ENCODE results near the gene PTGDS.

Gene PTGDS

DNA sequence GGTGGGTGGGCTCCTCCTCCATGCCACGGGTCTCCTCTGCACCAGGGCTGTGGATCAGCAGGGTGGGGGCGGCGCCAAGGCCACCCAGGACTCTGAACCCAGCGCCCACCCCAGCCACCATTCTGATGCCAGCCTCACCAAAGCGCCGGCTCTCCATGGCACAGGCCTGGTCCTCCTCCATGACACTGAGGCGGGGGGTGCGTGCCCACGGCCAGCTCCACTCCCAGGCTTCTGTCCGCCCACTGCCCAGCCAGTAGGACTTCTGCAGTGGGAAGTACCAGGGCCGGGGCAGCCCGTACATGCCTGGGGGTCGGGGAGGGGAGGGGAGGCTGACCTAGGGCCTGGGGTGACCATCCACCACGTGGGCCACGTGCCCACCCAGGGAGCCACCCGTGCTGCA is 39.1 kb downstream of the PTGDS start:
- H3K27ac ChIP-seq (ENCODE audit: low read length): no peak overlapping the region
- H3K36me3 ChIP-seq (ENCODE audit: control insufficient read depth in 1 of 2, insufficient read depth in 2 of 2, low read length in 2 of 2): peaks cover 0 to 76% of the 10 kb centered on the region in 2 donors
- no peak overlapping the region for H3K4me3 ChIP-seq (ENCODE audit: low read depth in 1 of 2, low read length in 2 of 2)
- no peaks in the 10 kb centered on the region for H3K4me1 ChIP-seq (ENCODE audit: control insufficient read depth in 1 of 2, insufficient read depth in 2 of 2, low read length in 2 of 2)
- H3K27me3 ChIP-seq (ENCODE audit: low read depth, low read length): no peaks in the 10 kb centered on the region
- no peaks in the 10 kb centered on the region for H3K9me3 ChIP-seq (ENCODE audit: control insufficient read depth in 1 of 2, low read length in 2 of 2)

DNA sequence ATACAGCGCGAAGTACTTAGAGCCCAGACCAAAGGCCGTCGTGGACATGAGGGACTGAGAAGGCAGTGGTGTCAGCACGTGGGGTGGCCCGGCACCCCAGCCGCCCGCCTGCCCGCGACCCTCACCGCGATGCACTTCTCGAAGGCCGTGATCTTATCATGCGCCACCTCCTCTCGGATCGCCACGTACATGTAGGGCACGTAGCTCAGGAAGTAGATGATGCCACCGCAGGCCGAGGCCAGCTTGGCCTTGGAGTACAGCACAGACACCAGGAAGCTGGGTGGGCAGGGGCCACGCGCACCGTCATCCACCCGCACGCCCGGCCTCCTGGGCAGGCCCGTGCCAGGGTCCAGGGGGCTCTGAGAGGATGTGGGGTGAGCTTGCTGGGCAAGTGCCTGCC is 39.8 kb downstream of the PTGDS start:
- Histone ChIP-seq H3K9me3 (ENCODE audit: control insufficient read depth in 1 of 2, low read length in 2 of 2) (no peaks in the 10 kb centered on the region), H3K4me3 (ENCODE audit: low read depth in 1 of 2, low read length in 2 of 2) (no peak overlapping the region), H3K36me3 (ENCODE audit: control insufficient read depth in 1 of 2, insufficient read depth in 2 of 2, low read length in 2 of 2) (peaks cover 0 to 71% of the 10 kb centered on the region in 2 donors), H3K27ac (ENCODE audit: low read length) (no peak overlapping the region), H3K27me3 (ENCODE audit: low read depth, low read length) (no peaks in the 10 kb centered on the region), H3K4me1 (ENCODE audit: control insufficient read depth in 1 of 2, insufficient read depth in 2 of 2, low read length in 2 of 2) (no peaks in the 10 kb centered on the region)

DNA sequence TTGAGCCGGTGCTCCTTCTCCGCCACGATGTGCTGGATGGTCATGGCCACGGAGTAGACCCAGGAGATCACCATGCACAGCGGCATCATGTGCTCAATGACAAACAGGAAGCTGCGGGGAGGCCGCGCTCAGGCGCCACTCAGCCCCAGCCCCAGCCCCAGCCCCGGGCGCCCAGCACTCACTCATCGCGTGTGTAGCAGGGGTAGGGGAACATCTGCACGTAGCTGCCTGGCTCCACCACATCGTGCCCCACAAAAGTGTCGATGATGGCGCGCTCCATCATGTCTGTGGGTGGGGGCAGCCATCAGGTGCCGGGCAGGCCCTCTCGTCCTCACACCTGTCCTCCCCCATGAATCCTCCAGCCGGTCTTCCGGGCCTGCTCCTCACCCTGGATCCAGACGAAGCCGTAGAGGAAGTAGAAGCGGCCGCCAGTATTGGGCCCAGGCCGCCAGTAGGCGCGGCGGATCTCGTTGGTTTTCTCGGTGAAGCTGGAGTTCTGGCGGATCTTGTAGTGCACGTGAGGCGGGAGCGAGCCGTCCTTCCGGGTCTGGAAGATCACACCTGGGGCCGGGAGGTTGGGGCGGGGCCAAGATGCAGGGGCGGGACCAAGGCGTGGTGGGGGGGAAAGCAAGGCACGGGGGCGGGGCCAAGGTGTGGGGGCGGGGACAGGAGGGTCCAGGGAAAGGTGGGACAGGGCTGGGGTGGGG is 40.6 kb downstream of the PTGDS start:
- peaks cover 0 to 62% of the 10 kb centered on the region in 2 donors for H3K36me3 ChIP-seq (ENCODE audit: control insufficient read depth in 1 of 2, insufficient read depth in 2 of 2, low read length in 2 of 2)
- H3K4me3 ChIP-seq (ENCODE audit: low read depth in 1 of 2, low read length in 2 of 2): no peak overlapping the region

DNA sequence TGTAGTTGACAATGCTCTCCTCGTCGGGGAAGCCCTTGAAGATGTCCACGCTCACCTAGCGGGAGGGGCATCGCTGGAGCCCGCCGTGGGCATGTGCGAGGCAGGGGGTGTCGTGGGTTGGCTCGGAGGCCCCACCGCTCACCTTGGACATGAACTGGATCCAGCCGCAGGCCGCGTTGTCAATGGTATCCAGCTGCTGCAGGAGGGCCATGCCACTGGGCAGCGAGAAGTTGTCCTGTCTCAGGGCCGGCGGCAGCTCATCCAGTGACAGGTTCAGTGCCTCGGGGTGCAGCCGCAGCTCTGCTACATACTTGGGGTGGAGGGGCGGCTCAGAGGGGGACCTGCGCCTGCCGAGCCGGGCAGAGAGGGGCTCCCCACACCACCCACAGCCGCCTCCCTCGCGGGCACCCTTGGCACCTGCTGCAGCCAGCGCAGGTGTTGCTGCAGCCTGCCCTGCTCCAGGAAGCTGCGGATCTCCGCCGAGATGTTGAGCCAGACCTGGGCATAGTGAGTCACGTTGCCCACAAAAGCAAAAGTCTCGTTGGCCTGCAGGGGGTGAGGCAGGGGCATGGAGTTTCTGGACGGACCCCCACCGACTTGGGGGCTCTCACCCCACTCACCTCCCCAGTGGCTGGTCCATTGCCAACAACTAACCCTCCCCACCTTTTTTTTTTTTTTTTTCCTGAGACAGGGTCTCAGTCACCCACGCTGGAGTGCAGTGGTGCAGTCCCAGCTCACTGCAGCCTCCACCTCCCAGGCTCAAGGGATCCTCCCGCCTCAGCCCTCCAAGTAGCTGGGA is 41.7 kb downstream of the PTGDS start:
- peaks cover 0 to 56% of the 10 kb centered on the region in 2 donors for H3K36me3 ChIP-seq (ENCODE audit: control insufficient read depth in 1 of 2, insufficient read depth in 2 of 2, low read length in 2 of 2)
- H3K4me1 ChIP-seq (ENCODE audit: control insufficient read depth in 1 of 2, insufficient read depth in 2 of 2, low read length in 2 of 2): no peaks in the 10 kb centered on the region
- no peak overlapping the region for H3K4me3 ChIP-seq (ENCODE audit: low read depth in 1 of 2, low read length in 2 of 2)
- no peak overlapping the region for H3K27ac ChIP-seq (ENCODE audit: low read length)
- H3K27me3 ChIP-seq (ENCODE audit: low read depth, low read length): no peaks in the 10 kb centered on the region
- no peaks in the 10 kb centered on the region for H3K9me3 ChIP-seq (ENCODE audit: control insufficient read depth in 1 of 2, low read length in 2 of 2)

More for the DNA sequence above, 40.6 kb downstream of the PTGDS start:
- Histone ChIP-seq H3K9me3 (ENCODE audit: control insufficient read depth in 1 of 2, low read length in 2 of 2) (no peaks in the 10 kb centered on the region), H3K4me1 (ENCODE audit: control insufficient read depth in 1 of 2, insufficient read depth in 2 of 2, low read length in 2 of 2) (no peaks in the 10 kb centered on the region), H3K27me3 (ENCODE audit: low read depth, low read length) (no peaks in the 10 kb centered on the region), H3K27ac (ENCODE audit: low read length) (no peak overlapping the region)

DNA sequence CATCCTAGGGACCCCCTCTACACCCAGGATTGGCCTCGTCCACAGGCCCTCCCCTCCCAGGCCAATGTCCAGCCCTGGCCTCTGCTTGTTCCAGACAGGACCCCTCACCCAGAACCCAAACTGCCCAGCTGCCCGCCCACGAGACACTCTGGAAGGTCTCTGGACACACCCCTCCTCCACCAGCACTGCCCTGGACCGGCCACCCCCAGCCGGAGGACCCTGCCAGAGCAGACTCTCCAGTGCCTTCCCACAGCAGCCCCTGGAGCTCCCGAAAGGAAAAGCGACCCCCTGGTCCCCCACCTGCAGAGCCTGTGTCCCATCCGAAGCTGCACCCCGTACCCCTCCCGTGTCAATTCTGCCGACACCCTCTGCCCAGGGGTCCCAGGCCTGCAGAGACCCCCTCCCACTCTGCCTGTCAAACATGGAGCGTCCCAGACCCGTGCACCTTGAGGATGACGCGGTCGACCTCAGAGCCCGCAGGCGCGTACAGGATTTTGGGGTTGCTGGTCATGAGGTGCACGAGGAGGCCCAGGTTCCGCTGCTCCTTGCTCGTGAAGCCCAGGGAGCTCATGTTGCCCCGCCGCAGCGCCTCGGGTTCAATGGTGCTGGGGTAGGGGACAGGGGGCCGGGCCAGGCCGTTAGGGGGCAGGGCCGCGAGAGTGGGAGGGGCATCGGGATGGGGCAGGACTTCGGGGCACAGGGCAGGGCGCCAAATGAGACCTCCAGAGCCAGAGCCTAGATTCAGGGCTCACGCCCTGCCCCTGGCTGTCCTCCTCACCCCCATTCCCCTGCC is 42.8 kb downstream of the PTGDS start:
- Histone ChIP-seq H3K27ac (ENCODE audit: low read length) (no peak overlapping the region), H3K4me1 (ENCODE audit: control insufficient read depth in 1 of 2, insufficient read depth in 2 of 2, low read length in 2 of 2) (no peaks in the 10 kb centered on the region), H3K4me3 (ENCODE audit: low read depth in 1 of 2, low read length in 2 of 2) (no peak overlapping the region), H3K9me3 (ENCODE audit: control insufficient read depth in 1 of 2, low read length in 2 of 2) (no peaks in the 10 kb centered on the region), H3K36me3 (ENCODE audit: control insufficient read depth in 1 of 2, insufficient read depth in 2 of 2, low read length in 2 of 2) (peaks cover 0 to 45% of the 10 kb centered on the region in 2 donors), H3K27me3 (ENCODE audit: low read depth, low read length) (no peaks in the 10 kb centered on the region)

DNA sequence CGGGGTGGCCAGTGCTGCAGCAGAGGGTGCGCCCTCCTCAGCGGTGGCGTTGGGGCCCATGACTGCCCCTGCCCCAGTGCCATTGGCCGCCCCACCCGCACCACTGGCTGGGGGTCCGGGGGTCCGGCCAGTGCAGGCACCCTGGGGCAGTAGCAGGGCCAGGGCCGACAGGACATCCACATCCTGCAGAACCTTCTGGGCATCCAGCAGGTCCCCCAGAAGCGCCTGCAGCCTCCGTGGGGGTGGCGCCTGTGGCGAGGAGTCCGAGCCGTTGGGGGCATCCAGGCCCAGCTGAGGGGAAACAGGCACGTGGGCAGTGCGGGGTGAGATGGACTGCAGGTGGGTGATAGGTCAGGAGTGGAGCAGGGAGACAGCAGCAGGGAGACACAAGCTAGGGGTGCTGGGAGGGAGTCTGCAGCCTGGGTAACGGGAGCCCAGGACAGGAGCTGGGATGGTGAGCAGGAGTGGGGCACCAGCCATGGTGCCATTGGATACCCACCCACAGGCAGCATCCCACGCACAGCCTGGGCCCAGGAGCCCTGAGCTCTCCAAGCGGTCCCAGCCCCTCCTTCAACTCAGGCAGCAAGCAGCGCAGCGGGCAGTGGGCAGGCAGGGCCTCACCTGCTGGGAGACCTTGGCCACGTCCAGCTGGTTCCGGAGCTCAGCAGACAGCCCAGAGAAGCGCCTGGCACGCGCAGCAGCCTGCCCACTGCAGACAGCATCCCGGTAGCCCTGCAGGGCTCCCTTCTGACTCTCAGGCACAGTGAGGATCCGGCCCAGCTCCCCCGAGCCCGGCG is 43.7 kb downstream of the PTGDS start:
- Histone ChIP-seq H3K27ac (ENCODE audit: low read length) (no peak overlapping the region), H3K4me1 (ENCODE audit: control insufficient read depth in 1 of 2, insufficient read depth in 2 of 2, low read length in 2 of 2) (peaks cover 0 to 7% of the 10 kb centered on the region in 2 donors), H3K9me3 (ENCODE audit: control insufficient read depth in 1 of 2, low read length in 2 of 2) (no peaks in the 10 kb centered on the region), H3K27me3 (ENCODE audit: low read depth, low read length) (no peaks in the 10 kb centered on the region), H3K4me3 (ENCODE audit: low read depth in 1 of 2, low read length in 2 of 2) (no peak overlapping the region), H3K36me3 (ENCODE audit: control insufficient read depth in 1 of 2, insufficient read depth in 2 of 2, low read length in 2 of 2) (peaks cover 0 to 38% of the 10 kb centered on the region in 2 donors)

DNA sequence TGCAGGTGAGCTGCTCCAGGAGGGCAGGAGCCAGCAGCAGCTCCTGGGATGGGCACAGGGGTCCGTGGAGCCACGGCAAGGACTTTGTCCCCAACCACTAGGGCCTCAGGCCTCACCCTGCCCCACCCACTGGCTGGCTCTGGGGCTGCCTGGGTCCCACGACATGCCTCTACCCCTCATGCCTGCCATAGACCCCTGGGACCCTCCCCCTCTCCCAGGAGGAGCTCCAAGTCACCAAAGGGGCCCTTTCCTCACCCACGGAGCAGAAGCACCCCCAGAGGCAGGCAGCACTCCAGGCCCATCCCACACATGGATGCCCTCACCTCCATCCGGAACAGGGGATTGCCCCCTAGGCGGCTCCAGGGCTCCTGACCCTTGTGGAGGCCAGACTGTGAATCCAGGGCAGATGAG is 44.3 kb downstream of the PTGDS start:
- Histone ChIP-seq H3K27me3 (ENCODE audit: low read depth, low read length) (no peaks in the 10 kb centered on the region), H3K4me1 (ENCODE audit: control insufficient read depth in 1 of 2, insufficient read depth in 2 of 2, low read length in 2 of 2) (peaks cover 0 to 13% of the 10 kb centered on the region in 2 donors), H3K36me3 (ENCODE audit: control insufficient read depth in 1 of 2, insufficient read depth in 2 of 2, low read length in 2 of 2) (peaks cover 0 to 32% of the 10 kb centered on the region in 2 donors), H3K9me3 (ENCODE audit: control insufficient read depth in 1 of 2, low read length in 2 of 2) (no peaks in the 10 kb centered on the region), H3K27ac (ENCODE audit: low read length) (no peak overlapping the region), H3K4me3 (ENCODE audit: low read depth in 1 of 2, low read length in 2 of 2) (no peak overlapping the region)

DNA sequence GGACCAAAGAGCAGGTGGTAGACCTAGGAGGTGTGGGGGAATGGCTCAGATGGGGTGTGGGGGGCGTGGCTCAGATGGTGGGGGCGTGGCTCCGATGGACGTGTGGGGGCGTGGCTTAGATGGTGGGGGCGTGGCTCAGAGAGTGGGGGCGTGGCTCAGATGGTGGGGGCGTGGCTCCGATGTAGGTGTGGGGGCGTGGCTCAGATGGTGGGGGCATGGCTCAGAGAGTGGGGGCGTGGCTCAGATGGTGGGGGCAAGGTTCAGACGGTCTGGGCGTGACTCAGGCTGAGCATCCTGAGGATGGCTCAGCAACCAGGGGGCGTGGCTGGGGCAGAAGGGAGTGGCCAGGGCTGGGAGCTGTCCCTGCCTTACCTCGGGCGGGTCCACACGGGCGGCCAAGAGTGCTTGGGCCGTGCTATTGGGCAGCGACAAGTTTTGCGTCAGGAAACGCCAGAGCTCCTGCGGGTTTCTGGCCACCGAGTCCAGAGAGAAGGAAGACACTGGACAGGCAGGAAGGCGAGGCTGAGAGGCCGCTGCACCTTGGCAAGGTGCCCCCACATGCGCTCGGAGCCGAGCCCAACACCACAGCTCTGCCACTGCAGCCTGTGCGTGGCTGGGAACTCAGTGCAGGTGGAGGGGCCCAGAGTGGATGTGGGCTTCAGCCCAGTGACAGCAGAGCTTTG is 44.8 kb downstream of the PTGDS start:
- Histone ChIP-seq H3K9me3 (ENCODE audit: control insufficient read depth in 1 of 2, low read length in 2 of 2) (no peaks in the 10 kb centered on the region), H3K4me3 (ENCODE audit: low read depth in 1 of 2, low read length in 2 of 2) (no peak overlapping the region), H3K4me1 (ENCODE audit: control insufficient read depth in 1 of 2, insufficient read depth in 2 of 2, low read length in 2 of 2) (peaks cover 0 to 19% of the 10 kb centered on the region in 2 donors), H3K36me3 (ENCODE audit: control insufficient read depth in 1 of 2, insufficient read depth in 2 of 2, low read length in 2 of 2) (peaks cover 0 to 26% of the 10 kb centered on the region in 2 donors), H3K27me3 (ENCODE audit: low read depth, low read length) (no peaks in the 10 kb centered on the region), H3K27ac (ENCODE audit: low read length) (no peak overlapping the region)

DNA sequence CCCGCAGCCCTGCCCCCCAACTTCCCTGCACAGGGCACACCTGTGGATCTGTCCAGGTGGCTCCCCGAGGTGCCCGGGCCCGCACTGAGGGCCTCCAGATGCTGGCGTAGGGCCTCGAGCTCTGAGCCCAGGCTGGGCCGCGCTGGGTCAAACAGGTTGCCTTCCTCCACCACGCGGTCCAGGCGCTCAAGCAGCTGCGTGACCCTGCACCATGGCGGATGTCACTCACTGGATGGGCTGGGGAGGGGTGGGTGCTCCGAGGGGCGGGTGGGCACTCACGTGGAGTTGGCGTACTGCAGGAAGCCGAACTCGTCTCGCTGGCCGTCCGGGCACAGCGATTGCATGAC is 45.3 kb downstream of the PTGDS start:
- Histone ChIP-seq H3K9me3 (ENCODE audit: control insufficient read depth in 1 of 2, low read length in 2 of 2) (no peaks in the 10 kb centered on the region), H3K27me3 (ENCODE audit: low read depth, low read length) (no peaks in the 10 kb centered on the region), H3K4me1 (ENCODE audit: control insufficient read depth in 1 of 2, insufficient read depth in 2 of 2, low read length in 2 of 2) (peaks cover 0 to 24% of the 10 kb centered on the region in 2 donors), H3K4me3 (ENCODE audit: low read depth in 1 of 2, low read length in 2 of 2) (no peak overlapping the region), H3K36me3 (ENCODE audit: control insufficient read depth in 1 of 2, insufficient read depth in 2 of 2, low read length in 2 of 2) (peaks cover 0 to 21% of the 10 kb centered on the region in 2 donors), H3K27ac (ENCODE audit: low read length) (no peak overlapping the region)

DNA sequence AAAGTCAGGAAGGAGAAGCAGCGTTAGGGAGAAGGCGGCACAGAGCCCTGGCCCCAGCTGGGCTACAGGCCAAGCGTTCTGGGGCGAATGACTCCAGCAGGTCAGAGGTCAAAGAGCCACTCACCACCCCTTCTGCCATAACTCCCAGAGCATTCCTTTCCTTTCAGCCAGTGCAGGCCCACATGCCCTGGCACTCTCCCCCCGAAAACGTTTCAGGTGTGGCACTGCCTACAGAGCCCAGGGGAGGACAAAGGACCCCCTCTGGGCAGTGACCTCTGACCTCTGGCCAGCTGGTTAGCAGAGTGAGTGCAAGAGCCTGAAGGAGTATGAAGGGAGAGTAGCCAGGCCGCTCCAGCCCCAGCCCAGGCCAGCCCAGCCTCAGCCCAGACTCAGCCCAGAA is 45.9 kb downstream of the PTGDS start:
- H3K36me3 ChIP-seq (ENCODE audit: control insufficient read depth in 1 of 2, insufficient read depth in 2 of 2, low read length in 2 of 2): peaks cover 0 to 16% of the 10 kb centered on the region in 2 donors
- peaks cover 0 to 24% of the 10 kb centered on the region in 2 donors for H3K4me1 ChIP-seq (ENCODE audit: control insufficient read depth in 1 of 2, insufficient read depth in 2 of 2, low read length in 2 of 2)
- no peak overlapping the region for H3K27ac ChIP-seq (ENCODE audit: low read length)

More for the DNA sequence above, 45.9 kb downstream of the PTGDS start:
- H3K4me3 ChIP-seq (ENCODE audit: low read depth in 1 of 2, low read length in 2 of 2): no peak overlapping the region
- no peaks in the 10 kb centered on the region for H3K9me3 ChIP-seq (ENCODE audit: control insufficient read depth in 1 of 2, low read length in 2 of 2)
- no peaks in the 10 kb centered on the region for H3K27me3 ChIP-seq (ENCODE audit: low read depth, low read length)
